ENCODE results near the gene CACNA1C.
"Not testable (repeated sequence)": the region's sequence is repeated elsewhere in the genome, so short reads cannot be mapped to it uniquely, and the experiment has no call there.

Gene CACNA1C

GRCh38 chr12:2239381-2239871 lies 186.6 kb downstream of the CACNA1C start:
- H3K4me1 Mint-ChIP-seq, result no peaks in the 10 kb centered on the region
- no peaks in the 10 kb centered on the region for H3K36me3 Mint-ChIP-seq
- H3K9me3 Mint-ChIP-seq, result no peaks in the 10 kb centered on the region
- peaks cover 3% of the 10 kb centered on the region for H3K27me3 Mint-ChIP-seq
- H3K4me3 Mint-ChIP-seq, result no peak overlapping the region
- H3K27ac Mint-ChIP-seq, result no peak overlapping the region

GRCh38 chr12:2240390-2240789 lies 187.6 kb downstream of the CACNA1C start:
- Mint-ChIP-seq H3K27me3 (peaks cover 3% of the 10 kb centered on the region), H3K4me3 (no peak overlapping the region), H3K4me1 (no peaks in the 10 kb centered on the region), H3K27ac (no peak overlapping the region), H3K9me3 (no peaks in the 10 kb centered on the region), H3K36me3 (no peaks in the 10 kb centered on the region)

DNA sequence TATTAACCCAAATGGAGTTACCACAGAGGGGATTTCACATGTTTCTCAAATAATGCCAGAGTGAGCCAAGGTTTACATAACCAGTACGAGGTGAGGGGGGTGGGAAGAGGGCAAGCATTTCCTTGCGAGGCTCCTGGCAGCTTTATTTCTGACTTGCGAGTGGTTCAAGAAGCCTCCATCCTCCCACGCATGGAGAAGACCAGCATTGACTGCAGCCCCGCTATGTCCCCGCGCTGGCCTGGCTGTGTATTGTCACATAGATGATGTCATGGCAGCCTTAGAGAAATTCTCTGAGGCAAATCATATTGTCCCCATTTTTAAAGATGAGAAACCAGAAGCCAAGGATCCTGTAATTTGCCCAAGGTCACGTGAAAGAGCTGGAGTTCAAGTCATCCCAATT lies 188.2 kb downstream of the CACNA1C start:
- Mint-ChIP-seq H3K4me1 (no peaks in the 10 kb centered on the region), H3K27me3 (peaks cover 3% of the 10 kb centered on the region), H3K27ac (no peak overlapping the region), H3K4me3 (no peak overlapping the region), H3K36me3 (no peaks in the 10 kb centered on the region), H3K9me3 (no peaks in the 10 kb centered on the region)

GRCh38 chr12:2242216-2242615 lies 189.4 kb downstream of the CACNA1C start:
- H3K36me3 Mint-ChIP-seq, result no peaks in the 10 kb centered on the region
- H3K4me1 Mint-ChIP-seq, result no peaks in the 10 kb centered on the region
- H3K27ac Mint-ChIP-seq, result no peak overlapping the region
- no peaks in the 10 kb centered on the region for H3K9me3 Mint-ChIP-seq
- H3K27me3 Mint-ChIP-seq, result peaks cover 3% of the 10 kb centered on the region
- no peak overlapping the region for H3K4me3 Mint-ChIP-seq

DNA sequence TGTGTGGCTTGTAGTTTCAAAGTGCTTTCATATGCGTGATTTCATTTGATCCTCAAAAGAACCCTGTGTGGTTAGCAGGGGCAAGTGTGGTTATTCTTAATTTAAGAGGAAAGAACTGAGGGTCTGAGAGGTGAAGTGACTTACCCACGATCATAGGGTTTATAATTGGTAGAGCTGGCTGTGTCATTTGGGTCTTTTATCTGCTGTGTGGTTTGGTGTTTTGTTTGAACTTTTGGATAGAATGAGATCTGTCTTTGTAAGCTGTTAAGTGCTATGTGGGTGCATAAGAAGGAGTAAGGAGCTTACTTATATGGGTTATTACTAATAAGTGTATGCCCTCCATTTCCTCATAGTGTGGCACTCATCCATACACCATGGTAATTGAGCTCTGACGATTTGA lies 190.0 kb downstream of the CACNA1C start:
- Mint-ChIP-seq H3K4me3 (no peak overlapping the region), H3K9me3 (no peaks in the 10 kb centered on the region), H3K27ac (no peak overlapping the region), H3K36me3 (no peaks in the 10 kb centered on the region), H3K4me1 (no peaks in the 10 kb centered on the region), H3K27me3 (peaks cover 3% of the 10 kb centered on the region)

- Mint-ChIP-seq H3K36me3 (no peaks in the 10 kb centered on the region), H3K9me3 (no peaks in the 10 kb centered on the region), H3K27me3 (peaks cover 3% of the 10 kb centered on the region), H3K27ac (no peak overlapping the region), H3K4me1 (no peaks in the 10 kb centered on the region), H3K4me3 (no peak overlapping the region)
Observed at GRCh38 chr12:2243275-2243674, 190.5 kb downstream of the CACNA1C start.

DNA sequence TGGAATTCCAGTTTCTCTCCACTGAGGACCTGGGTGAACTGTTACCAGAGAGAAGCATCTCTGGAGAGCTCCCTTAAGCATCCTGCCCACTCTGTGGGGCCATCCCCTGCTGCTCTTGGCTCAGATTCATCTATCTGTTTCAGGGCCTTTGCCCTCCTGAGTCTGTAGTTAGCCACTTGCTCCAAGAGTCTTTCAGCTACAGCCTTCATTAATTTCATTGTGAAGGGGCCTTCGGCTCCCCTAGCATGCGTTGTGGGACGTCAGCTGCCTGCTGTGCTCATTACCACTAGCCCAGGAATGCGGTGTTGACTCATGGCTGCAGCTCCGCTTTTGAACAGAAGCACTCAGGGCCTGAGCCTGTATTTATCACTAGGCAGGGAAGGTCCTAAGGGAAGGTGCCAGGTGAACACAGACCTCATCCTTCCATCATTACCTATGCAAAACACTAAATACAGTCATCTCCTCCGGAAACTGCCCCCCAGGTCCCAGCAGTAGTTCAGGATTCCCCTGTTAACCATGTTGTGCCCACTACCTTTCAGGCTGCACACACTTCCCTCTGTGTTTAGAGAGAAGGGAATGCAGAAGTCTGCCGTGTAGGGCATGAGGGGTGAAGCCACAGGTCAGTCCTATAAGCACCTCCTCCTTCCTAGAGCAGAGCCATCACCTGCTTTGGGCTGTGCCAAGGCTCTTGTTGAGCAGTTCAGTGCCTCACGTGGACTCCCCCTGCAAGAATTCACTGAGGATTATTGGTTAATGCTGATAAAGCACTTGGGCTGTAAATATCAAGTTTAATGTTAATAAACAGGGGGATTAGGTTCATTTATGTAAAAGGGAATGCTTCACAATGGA lies 191.4 kb downstream of the CACNA1C start:
- no peaks in the 10 kb centered on the region for H3K9me3 Mint-ChIP-seq
- H3K4me1 Mint-ChIP-seq, result no peaks in the 10 kb centered on the region
- no peaks in the 10 kb centered on the region for H3K36me3 Mint-ChIP-seq
- H3K27me3 Mint-ChIP-seq, result peaks cover 3% of the 10 kb centered on the region
- no peak overlapping the region for H3K4me3 Mint-ChIP-seq
- H3K27ac Mint-ChIP-seq, result no peak overlapping the region

- Mint-ChIP-seq H3K27ac (no peak overlapping the region), H3K9me3 (no peaks in the 10 kb centered on the region), H3K36me3 (no peaks in the 10 kb centered on the region), H3K4me3 (no peak overlapping the region), H3K27me3 (no peaks in the 10 kb centered on the region), H3K4me1 (no peaks in the 10 kb centered on the region)
Observed at GRCh38 chr12:2246358-2246757, 193.6 kb downstream of the CACNA1C start.

DNA sequence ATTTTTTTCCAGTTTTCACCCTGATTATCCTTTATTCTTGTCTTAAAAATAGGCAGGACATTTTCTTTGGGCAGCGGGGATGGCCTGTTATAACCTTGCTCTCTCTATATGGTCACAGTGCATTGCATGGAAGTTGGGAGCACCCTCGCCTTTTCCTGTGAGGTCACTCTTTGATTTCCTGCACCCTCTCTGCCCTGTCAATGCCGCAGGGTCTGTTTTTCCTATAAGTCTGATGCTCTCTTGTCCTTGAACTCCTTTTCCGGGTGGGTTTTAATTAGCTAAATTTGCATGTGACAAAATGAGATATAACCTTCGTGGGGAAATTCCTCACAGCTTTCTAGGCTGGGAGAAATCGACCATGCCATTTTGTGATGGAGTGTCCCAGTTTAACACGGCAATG lies 194.3 kb downstream of the CACNA1C start:
- Mint-ChIP-seq H3K27ac (no peak overlapping the region), H3K27me3 (no peaks in the 10 kb centered on the region), H3K9me3 (no peaks in the 10 kb centered on the region), H3K4me3 (no peak overlapping the region), H3K36me3 (no peaks in the 10 kb centered on the region), H3K4me1 (no peaks in the 10 kb centered on the region)

DNA sequence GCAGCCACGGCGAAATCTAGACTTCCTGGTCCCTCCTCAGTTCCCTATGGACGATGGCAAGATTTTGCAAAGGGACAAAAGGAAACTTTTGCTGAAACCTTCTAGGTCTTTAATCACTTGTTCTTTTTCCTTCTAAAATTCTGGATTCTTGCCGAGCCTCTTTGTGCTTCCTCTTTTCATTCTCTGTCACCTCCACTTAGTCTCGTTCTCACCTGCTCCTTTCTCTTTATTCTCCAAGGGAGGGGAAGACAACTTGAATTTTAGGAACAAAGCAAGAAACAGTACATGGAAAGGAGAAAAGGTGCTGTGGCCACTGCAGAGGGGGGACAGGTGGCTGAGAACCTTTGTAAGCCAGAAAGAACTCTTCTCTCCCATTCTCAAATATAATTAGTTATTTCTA lies 194.8 kb downstream of the CACNA1C start:
- no peak overlapping the region for H3K27ac Mint-ChIP-seq
- no peaks in the 10 kb centered on the region for H3K27me3 Mint-ChIP-seq
- no peaks in the 10 kb centered on the region for H3K4me1 Mint-ChIP-seq
- H3K4me3 Mint-ChIP-seq, result no peak overlapping the region
- H3K36me3 Mint-ChIP-seq, result no peaks in the 10 kb centered on the region
- H3K9me3 Mint-ChIP-seq, result no peaks in the 10 kb centered on the region

DNA sequence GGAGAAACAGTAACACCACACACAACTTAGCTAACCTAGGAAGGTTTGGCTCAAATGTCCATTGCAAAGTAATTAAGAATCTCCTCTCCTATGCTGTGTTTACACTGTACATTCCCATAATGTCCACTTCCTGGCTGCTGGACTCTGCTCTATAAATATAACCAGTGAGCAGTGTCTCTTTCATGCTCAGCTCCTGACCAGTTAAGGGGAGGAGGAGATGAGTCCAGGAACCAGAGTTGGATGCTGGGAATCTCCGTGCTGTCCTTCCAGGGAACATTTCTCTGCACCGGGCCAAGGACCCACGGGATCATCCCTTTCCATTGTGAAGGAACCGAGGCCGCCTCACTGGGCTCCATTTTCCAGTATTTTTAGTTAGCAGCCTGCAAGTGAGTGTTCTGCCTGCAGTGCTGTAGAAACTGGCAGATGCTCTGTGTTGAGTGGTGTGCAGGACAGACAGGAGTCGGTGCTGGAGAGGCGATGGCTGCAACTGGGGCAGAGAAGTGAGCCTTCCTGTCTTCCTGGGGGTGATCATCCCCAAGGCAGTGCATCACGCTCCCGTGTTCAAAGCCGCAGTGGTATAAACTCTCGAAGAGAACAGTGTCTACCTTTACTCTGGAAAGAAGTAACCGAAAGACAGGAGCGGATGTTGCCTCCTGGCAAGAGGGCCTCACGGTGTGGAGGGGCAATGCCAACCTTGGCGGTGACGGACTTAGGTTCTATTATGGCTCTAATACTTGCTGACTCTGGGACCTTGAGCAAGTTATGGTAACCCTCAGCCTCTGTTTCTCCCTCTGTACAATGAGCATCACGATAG lies 195.5 kb downstream of the CACNA1C start:
- Mint-ChIP-seq H3K36me3 (no peaks in the 10 kb centered on the region), H3K9me3 (no peaks in the 10 kb centered on the region), H3K27ac (no peak overlapping the region), H3K27me3 (no peaks in the 10 kb centered on the region), H3K4me3 (no peak overlapping the region), H3K4me1 (no peaks in the 10 kb centered on the region)

GRCh38 chr12:2248901-2249381 lies 196.2 kb downstream of the CACNA1C start:
- Mint-ChIP-seq H3K4me1 (no peaks in the 10 kb centered on the region), H3K27me3 (no peaks in the 10 kb centered on the region), H3K27ac (no peak overlapping the region), H3K36me3 (no peaks in the 10 kb centered on the region), H3K9me3 (no peaks in the 10 kb centered on the region), H3K4me3 (no peak overlapping the region)

DNA sequence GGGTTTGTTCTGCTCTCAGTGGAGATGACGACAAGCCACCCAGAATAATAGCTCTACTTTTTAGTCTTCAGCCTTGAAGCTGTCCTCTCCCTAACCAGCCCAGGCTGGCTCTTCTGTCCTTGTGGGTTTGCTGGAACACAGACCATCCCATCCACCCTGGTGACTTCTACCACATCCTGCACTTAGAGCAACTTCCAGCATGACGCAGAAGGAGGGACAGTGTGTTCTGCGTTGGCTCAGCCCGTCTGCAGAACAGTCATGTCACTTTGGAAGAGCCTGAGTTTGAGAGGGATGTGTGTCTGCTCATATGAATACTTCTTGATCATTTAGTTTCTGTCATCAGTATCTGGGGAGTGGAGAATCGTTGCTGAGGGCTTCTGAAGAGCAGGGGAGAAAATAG lies 198.0 kb downstream of the CACNA1C start:
- Mint-ChIP-seq H3K27me3 (no peaks in the 10 kb centered on the region), H3K36me3 (no peaks in the 10 kb centered on the region), H3K9me3 (no peaks in the 10 kb centered on the region), H3K4me1 (no peaks in the 10 kb centered on the region), H3K4me3 (no peak overlapping the region), H3K27ac (no peak overlapping the region)

- no peaks in the 10 kb centered on the region for H3K4me1 Mint-ChIP-seq
- no peaks in the 10 kb centered on the region for H3K27me3 Mint-ChIP-seq
- no peaks in the 10 kb centered on the region for H3K36me3 Mint-ChIP-seq
- no peaks in the 10 kb centered on the region for H3K9me3 Mint-ChIP-seq
- no peak overlapping the region for H3K27ac Mint-ChIP-seq
- H3K4me3 Mint-ChIP-seq, result no peak overlapping the region
Observed at GRCh38 chr12:2251526-2252209, 198.9 kb downstream of the CACNA1C start.

GRCh38 chr12:2255311-2255710 lies 202.5 kb downstream of the CACNA1C start:
- H3K27ac Mint-ChIP-seq, result no peak overlapping the region
- no peak overlapping the region for H3K4me3 Mint-ChIP-seq
- H3K36me3 Mint-ChIP-seq, result no peaks in the 10 kb centered on the region
- H3K9me3 Mint-ChIP-seq, result no peaks in the 10 kb centered on the region
- peaks cover 6% of the 10 kb centered on the region for H3K4me1 Mint-ChIP-seq
- H3K27me3 Mint-ChIP-seq, result peaks cover 4% of the 10 kb centered on the region

- not testable (repeated sequence) for H3K9me3 Mint-ChIP-seq, H3K27ac Mint-ChIP-seq, H3K4me1 Mint-ChIP-seq, H3K4me3 Mint-ChIP-seq, H3K27me3 Mint-ChIP-seq, H3K36me3 Mint-ChIP-seq
Observed at GRCh38 chr12:2255731-2256130, 202.9 kb downstream of the CACNA1C start.

All from activated naive CD4-positive, alpha-beta T cell treated with anti-CD3 and anti-CD28 coated beads, Interleukin-2, amount 50 U/mL, for 24 hours (primary cell).